MCF 10A (cell line): ENCODE results near the gene MRPS31. TPM values are rescaled to one million over a fixed set of nuclear protein-coding genes. Genes with fewer than 3 reads are reported as not detected.

Source experiments
- BruUV-seq: library from RNA; stranded (reverse); fragments of 400-500 nt; replicated peaks from 2 replicates; lab custom pipeline; 2021; lab: Mats Ljungman, UMichigan
- CTCF ChIA-PET: fragments of 300-600 bp; sonication (Branson Sonifier 250); formaldehyde crosslinking; extraction: SDS; loops from one replicate; lab custom pipeline; 2021; ENCODE audit warnings: antibody characterized with exemption, inconsistent platforms; lab: Yijun Ruan, JAX
- POLR2A ChIA-PET: fragments of 300-600, 350-650 bp; sonication (Branson Sonifier 250); formaldehyde crosslinking; extraction: SDS; loops from one replicate; lab custom pipeline; 2020; ENCODE audit warnings: antibody characterized with exemption, inconsistent platforms; lab: Yijun Ruan, JAX
- DNase-seq: peaks from one replicate; pipeline ENCODE4 v3.0.0-alpha.2; 2018; ENCODE audit not compliant: unreplicated experiment
- H3K27ac Mint-ChIP-seq: one replicate; pipeline ENCODE4 v1.8.0; 2022; ENCODE audit warnings: mild to moderate bottlenecking, low read depth, mixed read lengths; ENCODE audit not compliant: unreplicated experiment
- H3K27me3 Mint-ChIP-seq: one replicate; pipeline ENCODE4 v1.8.0; 2022; ENCODE audit warnings: mixed read lengths; ENCODE audit not compliant: insufficient read depth, unreplicated experiment
- H3K36me3 Mint-ChIP-seq: one replicate; pipeline ENCODE4 v1.8.0; 2022; ENCODE audit warnings: mild to moderate bottlenecking, moderate library complexity, mixed read lengths; ENCODE audit not compliant: insufficient read depth, unreplicated experiment
- H3K4me1 Mint-ChIP-seq: one replicate; pipeline ENCODE4 v1.8.0; 2022; ENCODE audit warnings: mixed read lengths; ENCODE audit not compliant: insufficient read depth, unreplicated experiment
- H3K4me3 Mint-ChIP-seq: one replicate; pipeline ENCODE4 v1.8.0; 2022; ENCODE audit warnings: mild to moderate bottlenecking, moderate library complexity, mixed read lengths; ENCODE audit not compliant: unreplicated experiment
- H3K9me3 Mint-ChIP-seq: one replicate; pipeline ENCODE4 v1.8.0; 2022; ENCODE audit warnings: mixed read lengths; ENCODE audit not compliant: unreplicated experiment
- intact Hi-C: fragments of 100-400 bp; cut with micrococcal nuclease; formaldehyde crosslinking; loops from 2 replicates; pipeline ENCODE4 v1.14.1; 2022
- total RNA-seq: library from RNA; stranded (reverse); gene quantifications from 2 replicates; pipeline ENCODE4 v1.2.3, GENCODE V29; 2022
- TF ChIP-seq, protein P1 (sequence below): fragments of 200-600 bp; IDR thresholded peaks from one replicate; pipeline ENCODE4 v1.8.0; 2022; ENCODE audit warnings: antibody characterized with exemption, mild to moderate bottlenecking; ENCODE audit not compliant: unreplicated experiment

The MRPS31 gene
- total RNA-seq, 1 experiment from 2014 or later = 19.2 TPM

DNA sequence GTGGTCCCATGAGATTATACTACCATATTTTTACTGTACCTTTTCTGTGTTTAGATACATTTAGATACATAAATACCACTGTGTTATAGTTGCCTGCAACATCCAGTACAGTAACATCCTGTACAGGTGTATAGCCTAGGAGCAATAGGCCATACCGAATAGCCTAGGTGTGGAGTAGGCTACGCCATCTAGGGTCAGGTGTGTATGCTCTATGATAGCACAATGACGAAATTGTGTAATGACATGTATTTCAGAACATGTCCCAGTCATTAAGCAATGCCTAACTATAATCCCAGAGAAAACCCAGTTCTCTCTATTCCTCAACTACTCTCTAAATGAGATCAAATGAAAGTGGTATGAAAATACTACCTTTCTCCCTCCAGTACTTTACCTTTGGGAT lies 22.3 kb upstream of the MRPS31 start:
- intact Hi-C loops = no loop called here
- Mint-ChIP-seq H3K4me3 (no peak overlapping the region), H3K9me3 (no peaks in the 10 kb centered on the region), H3K27ac (no peak overlapping the region), H3K36me3 (peaks cover 16% of the 10 kb centered on the region), H3K27me3 (no peaks in the 10 kb centered on the region), H3K4me1 (no peaks in the 10 kb centered on the region)
- DNase-seq = no peak
- TF ChIP-seq, protein P1, sequence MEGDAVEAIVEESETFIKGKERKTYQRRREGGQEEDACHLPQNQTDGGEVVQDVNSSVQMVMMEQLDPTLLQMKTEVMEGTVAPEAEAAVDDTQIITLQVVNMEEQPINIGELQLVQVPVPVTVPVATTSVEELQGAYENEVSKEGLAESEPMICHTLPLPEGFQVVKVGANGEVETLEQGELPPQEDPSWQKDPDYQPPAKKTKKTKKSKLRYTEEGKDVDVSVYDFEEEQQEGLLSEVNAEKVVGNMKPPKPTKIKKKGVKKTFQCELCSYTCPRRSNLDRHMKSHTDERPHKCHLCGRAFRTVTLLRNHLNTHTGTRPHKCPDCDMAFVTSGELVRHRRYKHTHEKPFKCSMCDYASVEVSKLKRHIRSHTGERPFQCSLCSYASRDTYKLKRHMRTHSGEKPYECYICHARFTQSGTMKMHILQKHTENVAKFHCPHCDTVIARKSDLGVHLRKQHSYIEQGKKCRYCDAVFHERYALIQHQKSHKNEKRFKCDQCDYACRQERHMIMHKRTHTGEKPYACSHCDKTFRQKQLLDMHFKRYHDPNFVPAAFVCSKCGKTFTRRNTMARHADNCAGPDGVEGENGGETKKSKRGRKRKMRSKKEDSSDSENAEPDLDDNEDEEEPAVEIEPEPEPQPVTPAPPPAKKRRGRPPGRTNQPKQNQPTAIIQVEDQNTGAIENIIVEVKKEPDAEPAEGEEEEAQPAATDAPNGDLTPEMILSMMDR = no peak
- CTCF ChIA-PET = no interaction called here
- no TSS peak for BruUV-seq
- POLR2A ChIA-PET = no interaction called here

- Mint-ChIP-seq H3K4me3 (no peak overlapping the region), H3K27me3 (no peaks in the 10 kb centered on the region), H3K9me3 (no peaks in the 10 kb centered on the region), H3K36me3 (peaks cover 16% of the 10 kb centered on the region), H3K4me1 (no peaks in the 10 kb centered on the region), H3K27ac (no peak overlapping the region)
- CTCF ChIA-PET = no interaction called here
- intact Hi-C loops = no loop called here
- POLR2A ChIA-PET = no interaction called here
- TF ChIP-seq, protein P1 = no peak
- no TSS peak for BruUV-seq
- no peak for DNase-seq
Measured at GRCh38 chr13:40792284-40793051, 21.5 kb upstream of the MRPS31 start.

DNA sequence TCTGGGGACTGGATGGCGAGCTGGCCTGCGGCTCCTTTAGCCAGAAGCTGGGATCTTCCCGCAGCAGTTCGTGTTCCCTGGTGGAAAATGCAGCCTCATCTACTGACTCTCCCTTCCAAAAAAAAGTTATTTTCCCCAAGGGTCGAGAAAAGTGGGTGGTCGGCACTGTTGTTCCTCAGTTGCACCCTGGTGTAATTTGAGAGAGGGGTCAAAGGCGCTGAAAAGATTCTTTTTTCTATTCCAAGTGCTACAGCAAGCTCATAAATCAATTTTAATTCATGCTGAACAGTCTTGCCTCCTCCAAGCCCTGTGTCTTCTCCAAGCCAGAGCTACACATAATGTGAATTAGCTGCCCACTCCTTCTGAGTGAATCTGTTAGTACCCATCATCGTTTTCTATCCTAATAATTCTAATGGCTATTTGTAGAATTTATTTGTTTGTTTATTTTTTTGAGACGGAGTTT lies 19.2 kb upstream of the MRPS31 start:
- no peak for DNase-seq
- intact Hi-C loops = no loop called here
- Mint-ChIP-seq H3K36me3 (peaks cover 12% of the 10 kb centered on the region), H3K9me3 (no peaks in the 10 kb centered on the region), H3K27ac (no peak overlapping the region), H3K4me1 (no peaks in the 10 kb centered on the region), H3K27me3 (no peaks in the 10 kb centered on the region), H3K4me3 (peak overlapping the region; percentile 75)
- TSS peak; percentile 37 for BruUV-seq
- TF ChIP-seq, protein P1 = no peak
- ChIA-PET CTCF (interaction anchor here (0.6 to 6.0 kb wide), 6 partner anchors 13 to 292 kb away, joined by 3 to 42 read pairs (median 3); no protein-coding TSS in a partner anchor), POLR2A (interaction anchor here (1.0 to 2.2 kb wide), 9 partner anchors 8 to 271 kb away, joined by 3 to 10 read pairs (median 7); partner anchors contain the start of gene WBP4)
